K562 (cell line): ENCODE data around the gene ZNF487. TPM values are rescaled to one million over a fixed set of nuclear protein-coding genes. Genes with fewer than 3 reads are reported as not detected.

ENCODE experiments used
- BCL6 ChIP-seq: fragments of 250-450 bp; sonication (Bioruptor Pico); IDR thresholded peaks from 2 replicates; pipeline ENCODE4 v1.4.0; 2020
- CAMTA2 ChIP-seq: fragments of 250-450 bp; sonication (Bioruptor Pico); conservative IDR thresholded peaks from 2 replicates; pipeline ENCODE4 v1.5.1; 2022
- CBX3 ChIP-seq, 2 experiments: IDR thresholded peaks; 1 replicate in 1 of 2; 2 replicates in 1 of 2; pipeline ENCODE4 v1.6.1; 2012; ENCODE audit warnings: inconsistent platforms in 2 of 2, low read length in 2 of 2, borderline replicate concordance in 1 of 2, control low read depth in 1 of 2
- GTF2F1 ChIP-seq: IDR thresholded peaks from 2 replicates; pipeline ENCODE4 v1.6.1; 2011; ENCODE audit warnings: low read depth, low read length, improper control_type of control experiment
- GTF3C2 ChIP-seq: IDR thresholded peaks from 3 replicates; pipeline ENCODE4 v1.6.1; 2011; ENCODE audit warnings: borderline replicate concordance, mild to moderate bottlenecking, moderate library complexity; ENCODE audit not compliant: insufficient read length; ENCODE audit errors: extremely low read depth
- MBD2 ChIP-seq: sonication (generic); IDR thresholded peaks from 2 replicates; pipeline ENCODE4 v1.6.1; 2016; ENCODE audit warnings: low read depth, borderline replicate concordance
- MXI1 ChIP-seq: IDR thresholded peaks from 2 replicates; pipeline ENCODE4 v1.6.1; 2011; ENCODE audit warnings: low read depth, mild to moderate bottlenecking, improper control_type of control experiment, low read length
- SAFB2 ChIP-seq: fragments of 200-400 bp; formaldehyde crosslinking; IDR thresholded peaks from 2 replicates; pipeline ENCODE4 v1.6.1; 2018; ENCODE audit warnings: borderline replicate concordance, low read length, low read depth, moderate library complexity; ENCODE audit not compliant: severe bottlenecking
- SMARCB1 ChIP-seq: IDR thresholded peaks from 2 replicates; pipeline ENCODE4 v1.6.1; 2011; ENCODE audit warnings: improper control_type of control experiment, low read depth; ENCODE audit not compliant: insufficient read length
- U2AF1 ChIP-seq: fragments of 200-400 bp; formaldehyde crosslinking; optimal IDR thresholded peaks from 2 replicates; pipeline ENCODE3; 2017; ENCODE audit warnings: mild to moderate bottlenecking, low read depth, low read length, moderate library complexity
- ZKSCAN3 ChIP-seq: fragments of 250-450 bp; sonication (Bioruptor Pico); IDR thresholded peaks from 2 replicates; pipeline ENCODE4 v1.4.0; 2020
- ZNF384 ChIP-seq: IDR thresholded peaks from 2 replicates; pipeline ENCODE4 v1.6.1; 2012; ENCODE audit warnings: low read depth, low read length, improper control_type of control experiment
- ZNF395 ChIP-seq: fragments of 200-800 bp; sonication (Bioruptor generic); IDR thresholded peaks from 2 replicates; pipeline ENCODE4 v1.6.1; 2017; ENCODE audit warnings: missing genetic modification characterization, missing compliant biosample characterization
- ZNF407 ChIP-seq: fragments of 450-650 bp; IDR thresholded peaks from 2 replicates; pipeline ENCODE4 v1.6.1; 2016; ENCODE audit warnings: low read depth
- ZNF780A ChIP-seq: fragments of 250-450 bp; sonication (Bioruptor Pico); IDR thresholded peaks from 2 replicates; pipeline ENCODE4 v1.5.0; 2021; ENCODE audit warnings: mild to moderate bottlenecking
- polyA plus RNA-seq, 8 experiments: library from polyadenylated mRNA; depleted of rRNA in 4 of 8; stranded (reverse) in 5 of 8; unstranded in 3 of 8; fragments of >200 nt; fragmentation: Nextera tagmentation in 2 of 8; fragmentation: Illumina TruSeq in 1 of 8; extraction: Ambion mirVana in 2 of 8; extraction: Trizol in 1 of 8; gene quantifications; 2 replicates each; pipeline versions ENCODE4 v1.2.1 to v1.2.3, GENCODE V29; 2011 to 2014; ENCODE audit warnings: inconsistent platforms in 1 of 8, missing spikeins in 1 of 8
- total RNA-seq, 7 experiments: library from RNA; depleted of rRNA in 6 of 7; stranded (reverse); fragments of >200 nt in 6 of 7; fragmentation: Illumina TruSeq in 2 of 7; extraction: Trizol in 2 of 7; gene quantifications; 2 replicates each; pipeline versions ENCODE4 v1.2.1 to v1.2.3, GENCODE V29; 2011 to 2021; ENCODE audit warnings: low replicate concordance in 1 of 7

The ZNF487 gene
- total and polyA plus RNA-seq, 9 of the 15 experiments (the other 6 are each of a cell fraction or from before 2014, with no cell fraction given) = 1.9 to 6.5 (median 4.2) TPM

- TF ChIP-seq BCL6 (CRISPR knock-in tag) (no peak), ZNF407 (no peak), GTF3C2 (no peak), ZNF384 (no peak; the same call in none of the 2 replicates), ZNF395 (peak; percentile 82), GTF2F1 (no peak), U2AF1 (no peak), SAFB2 (no peak), ZKSCAN3 (CRISPR knock-in tag) (no peak), ZNF780A (no peak), MXI1 (no peak), MBD2 (peak; percentile 8; the same call in 1 of the 2 replicates), CBX3 (IDR thresholded peaks at IDR 0.05; ENCODE audit: borderline replicate concordance in 1 of 2, low read length in 2 of 2) (peak in 1 of 2 experiments; percentile 55; a peak in 1 of 3 replicates), CAMTA2 (CRISPR knock-in tag) (no peak), SMARCB1 (no peak)
These were observed 16.3 kb upstream of the ZNF487 start (continued) for GRCh38 chr10:43420369-43421200.
